ENCODE results near the gene FRMPD1. TPM values are rescaled to one million over a fixed set of nuclear protein-coding genes. Genes with fewer than 3 reads are reported as not detected.
A peak's percentile ranks its signal among the peaks of the same experiment; 100 is the strongest.

Gene FRMPD1
- total RNA-seq, 1 donor from 2014 or later: not detected

GRCh38 chr9:37641331-37641730, 9.4 kb upstream of the FRMPD1 start:
- Histone ChIP-seq H3K9me3 (no peaks in the 10 kb centered on the region), H3K36me3 (no peaks in the 10 kb centered on the region), H3K4me1 (no peaks in the 10 kb centered on the region), H3K27me3 (peaks cover 43% of the 10 kb centered on the region), H3K27ac (no peak overlapping the region), H3K4me3 (no peak overlapping the region)
- ATAC-seq (no peak), DNase-seq (no peak)
- intact Hi-C loops (cut with DNase I): no loop called here
- TF ChIP-seq CTCF (IDR thresholded peaks at IDR 0.05): no peak

GRCh38 chr9:37643214-37643613, 7.5 kb upstream of the FRMPD1 start:
- intact Hi-C loops (cut with DNase I): no loop called here
- ATAC-seq: no peak
- TF ChIP-seq CTCF (IDR thresholded peaks at IDR 0.05): no peak

GRCh38 chr9:37645903-37646506, 4.7 kb upstream of the FRMPD1 start:
- Histone ChIP-seq H3K4me3 (no peak overlapping the region), H3K36me3 (no peaks in the 10 kb centered on the region), H3K9me3 (no peaks in the 10 kb centered on the region), H3K4me1 (peaks cover under 1% of the 10 kb centered on the region), H3K27ac (no peak overlapping the region), H3K27me3 (peaks cover 67% of the 10 kb centered on the region)
- intact Hi-C loops (cut with DNase I): no loop called here
- no peak for DNase-seq
- no peak for TF ChIP-seq CTCF (IDR thresholded peaks at IDR 0.05)
- ATAC-seq: peak; percentile 28

More at GRCh38 chr9:37643214-37643613, 7.5 kb upstream of the FRMPD1 start:
- Histone ChIP-seq H3K4me1 (no peaks in the 10 kb centered on the region), H3K4me3 (no peak overlapping the region), H3K27ac (no peak overlapping the region), H3K9me3 (no peaks in the 10 kb centered on the region), H3K36me3 (no peaks in the 10 kb centered on the region), H3K27me3 (peaks cover 54% of the 10 kb centered on the region)
- no peak for DNase-seq

- H3K9me3 ChIP-seq: no peaks in the 10 kb centered on the region
- no peaks in the 10 kb centered on the region for H3K36me3 ChIP-seq
- DNase-seq: no peak
- no peak for ATAC-seq
- intact Hi-C loops (cut with DNase I): no loop called here
- no peak overlapping the region for H3K27ac ChIP-seq
- peaks cover 66% of the 10 kb centered on the region for H3K27me3 ChIP-seq
- peaks cover 6% of the 10 kb centered on the region for H3K4me1 ChIP-seq
- TF ChIP-seq CTCF (IDR thresholded peaks at IDR 0.05): no peak
- peak overlapping the region; percentile 19 for H3K4me3 ChIP-seq
Observed at GRCh38 chr9:37650299-37650872, 368 bp upstream of the FRMPD1 start.

- Histone ChIP-seq H3K27ac (no peak overlapping the region), H3K9me3 (no peaks in the 10 kb centered on the region), H3K4me3 (no peak overlapping the region), H3K36me3 (no peaks in the 10 kb centered on the region), H3K27me3 (peaks cover 55% of the 10 kb centered on the region), H3K4me1 (peaks cover 6% of the 10 kb centered on the region)
- DNase-seq: no peak
- TF ChIP-seq CTCF (IDR thresholded peaks at IDR 0.05): no peak
- intact Hi-C loops (cut with DNase I): no loop called here
- ATAC-seq: no peak
Observed at GRCh38 chr9:37652261-37652660, 1.5 kb downstream of the FRMPD1 start.

All from upper lobe of right lung (tissue), 1 donor.